GM19239 (cell line): ENCODE measurements around the gene AGPAT4.
"Not testable (repeated sequence)": the region's sequence is repeated elsewhere in the genome, so short reads cannot be mapped to it uniquely, and the experiment has no call there.

ENCODE experiments used
- DNase-seq: peaks from one replicate; pipeline ENCODE4 v3.0.0; 2011; ENCODE audit warnings: low spot score; ENCODE audit not compliant: insufficient read length
- FAIRE-seq: peaks from 2 replicates; lab custom pipeline; 2011; peaks lifted over from hg19 to GRCh38; lab: Jason Lieb, UNC

Gene AGPAT4

GRCh38 chr6:161273752-161274487, at the start of gene AGPAT4:
AGPAT4 (minus strand) TSS chr6:161274061; CDS start chr6:161232213, 41,848 bp downstream.
- DNase-seq, result peak; percentile 78

GRCh38 chr6:161319231-161319630, 45.4 kb upstream of the AGPAT4 start:
- DNase-seq (no peak), FAIRE-seq (no peak)

More at GRCh38 chr6:161273752-161274487, at the start of gene AGPAT4:
- FAIRE-seq, result peak; percentile 90

- FAIRE-seq, result no peak
- no peak for DNase-seq
Measured at GRCh38 chr6:161318456-161318855, 44.6 kb upstream of the AGPAT4 start.

GRCh38 chr6:161316531-161316930, 42.7 kb upstream of the AGPAT4 start:
- DNase-seq (no peak), FAIRE-seq (no peak)

DNA sequence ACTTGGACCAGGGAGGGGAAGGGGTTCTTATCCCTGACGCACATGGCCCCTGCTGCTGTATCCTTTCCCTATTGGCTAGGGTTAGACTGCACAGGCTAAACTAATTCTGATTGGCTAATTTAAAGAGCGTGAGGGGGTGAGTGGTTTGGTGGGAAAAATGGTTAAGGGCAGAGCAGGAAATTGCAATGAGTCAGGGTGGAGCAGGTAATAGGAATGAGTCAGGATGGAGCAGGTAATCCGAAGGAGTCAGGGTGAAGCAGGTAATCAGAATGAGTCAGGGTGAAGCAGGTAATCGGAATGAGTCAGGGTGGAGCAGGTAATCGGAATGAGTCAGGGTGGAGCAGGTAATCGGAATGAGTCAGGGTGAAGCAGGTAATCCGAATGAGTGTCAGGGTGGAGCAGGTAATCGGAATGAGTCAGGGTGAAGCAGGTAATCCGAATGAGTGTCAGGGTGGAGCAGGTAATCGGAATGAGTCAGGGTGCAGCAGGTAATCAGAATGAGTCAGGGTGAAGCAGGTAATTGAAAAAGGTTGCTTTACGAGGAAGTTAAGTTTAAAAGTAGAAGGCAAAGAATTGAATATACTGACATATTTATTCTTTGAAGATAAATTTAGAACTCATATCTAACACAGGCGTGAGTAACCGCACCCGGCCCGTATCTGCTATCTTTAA, 41.5 kb upstream of the AGPAT4 start:
- FAIRE-seq, result not testable (repeated sequence)

DNA sequence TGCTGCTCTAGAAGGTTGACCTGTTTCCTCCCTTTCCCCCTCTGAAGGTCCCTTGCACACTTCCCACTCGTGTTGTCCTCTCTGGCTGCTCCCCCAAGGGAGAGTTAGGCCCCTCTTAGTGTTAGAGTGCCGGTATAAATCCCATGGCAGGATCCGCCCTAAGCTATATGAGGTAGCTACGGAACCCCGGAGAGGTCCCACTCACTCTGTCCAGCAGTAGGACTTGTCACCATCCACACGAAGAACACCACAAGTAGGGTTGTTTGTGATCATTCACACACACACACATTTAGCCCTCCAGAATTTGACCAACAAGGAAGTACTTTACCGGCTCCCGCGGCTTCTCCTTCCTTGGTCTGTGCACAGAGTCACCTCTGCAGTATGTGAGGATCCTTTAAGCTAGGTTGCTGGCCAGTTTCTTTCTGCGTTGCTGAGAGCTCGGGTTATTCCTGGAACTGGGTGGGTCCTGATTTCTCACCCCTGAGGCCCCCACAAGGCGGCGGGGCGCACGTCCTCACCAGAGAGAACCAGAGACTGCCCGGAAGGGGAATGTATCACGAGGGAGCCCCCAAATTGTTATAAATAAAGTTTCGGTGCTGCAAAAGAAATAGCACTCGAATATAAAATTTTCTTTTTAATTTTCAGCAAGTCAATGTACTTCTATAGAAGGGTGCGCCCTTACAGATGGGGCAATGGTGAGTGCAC, 40.8 kb upstream of the AGPAT4 start:
- not testable (repeated sequence) for DNase-seq, FAIRE-seq

More for the DNA sequence above, 41.5 kb upstream of the AGPAT4 start:
- not testable (repeated sequence) for DNase-seq

DNA sequence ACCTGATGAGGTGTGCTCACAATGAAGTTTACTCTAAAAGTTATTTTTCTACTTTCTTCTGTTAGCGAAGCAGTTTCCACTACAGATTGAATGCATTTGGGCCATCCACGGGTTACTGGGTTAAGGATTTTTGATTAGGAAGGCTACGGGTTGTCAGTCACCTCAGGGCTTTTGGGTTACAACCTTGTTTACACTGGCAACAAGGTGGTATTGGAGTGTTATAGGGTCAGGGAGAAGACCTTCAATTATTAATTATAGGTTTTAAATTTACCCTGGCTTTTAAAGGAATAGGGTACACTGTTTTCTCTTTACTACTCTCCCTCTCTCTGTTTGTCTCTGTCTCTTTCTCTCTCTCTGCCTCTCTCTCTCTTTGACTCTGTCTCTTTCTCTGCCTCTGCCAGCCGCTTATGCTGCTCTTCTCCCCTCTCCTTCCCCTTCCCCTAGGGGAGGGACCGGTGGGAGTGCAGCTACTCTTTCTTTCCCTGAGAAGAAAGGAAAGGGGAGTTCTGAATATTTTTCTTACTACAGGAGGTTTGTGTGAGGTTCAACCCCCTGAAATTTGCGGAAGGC, 40.2 kb upstream of the AGPAT4 start:
- no peak for FAIRE-seq
- no peak for DNase-seq

DNA sequence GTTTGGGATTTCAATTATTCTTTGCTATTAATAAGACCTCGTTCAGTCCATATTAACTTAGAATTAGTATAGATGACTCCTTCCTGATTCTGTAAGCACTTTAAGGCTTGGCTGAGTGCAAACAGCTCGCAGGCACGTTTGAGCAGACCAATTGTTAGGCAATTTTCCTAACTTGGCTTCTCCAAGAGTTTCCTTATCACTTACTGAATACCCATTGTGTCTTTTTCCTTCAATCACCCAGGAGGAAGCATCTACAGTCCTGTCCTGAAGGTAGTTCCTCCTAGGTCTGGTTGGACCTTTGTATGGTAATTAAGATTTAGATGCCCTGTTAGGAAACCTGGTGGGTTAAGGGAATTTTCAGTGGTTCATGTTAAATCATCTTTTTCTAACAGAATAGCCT, 39.6 kb upstream of the AGPAT4 start:
- FAIRE-seq, result not testable (repeated sequence)

DNA sequence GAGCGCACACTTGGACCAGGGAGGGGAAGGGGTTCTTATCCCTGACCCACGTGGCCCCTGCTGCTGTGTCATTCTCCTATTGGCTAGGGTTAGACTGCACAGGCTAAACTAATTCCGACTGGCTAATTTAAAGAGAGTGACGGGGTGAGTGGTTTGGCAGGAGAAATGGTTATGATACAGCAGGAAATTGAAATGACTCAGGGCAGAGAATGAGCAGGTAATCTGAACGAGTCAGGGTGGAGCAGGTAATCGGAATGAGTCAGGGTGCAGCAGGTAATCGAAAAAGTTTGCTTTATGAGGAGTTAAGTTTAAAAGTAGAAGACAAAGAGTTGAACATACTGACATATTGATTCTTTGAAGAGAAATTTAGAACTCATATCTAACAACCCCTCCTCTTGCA, 35.9 kb upstream of the AGPAT4 start:
- FAIRE-seq, DNase-seq: not testable (repeated sequence)

More for the DNA sequence above, 39.6 kb upstream of the AGPAT4 start:
- not testable (repeated sequence) for DNase-seq

DNA sequence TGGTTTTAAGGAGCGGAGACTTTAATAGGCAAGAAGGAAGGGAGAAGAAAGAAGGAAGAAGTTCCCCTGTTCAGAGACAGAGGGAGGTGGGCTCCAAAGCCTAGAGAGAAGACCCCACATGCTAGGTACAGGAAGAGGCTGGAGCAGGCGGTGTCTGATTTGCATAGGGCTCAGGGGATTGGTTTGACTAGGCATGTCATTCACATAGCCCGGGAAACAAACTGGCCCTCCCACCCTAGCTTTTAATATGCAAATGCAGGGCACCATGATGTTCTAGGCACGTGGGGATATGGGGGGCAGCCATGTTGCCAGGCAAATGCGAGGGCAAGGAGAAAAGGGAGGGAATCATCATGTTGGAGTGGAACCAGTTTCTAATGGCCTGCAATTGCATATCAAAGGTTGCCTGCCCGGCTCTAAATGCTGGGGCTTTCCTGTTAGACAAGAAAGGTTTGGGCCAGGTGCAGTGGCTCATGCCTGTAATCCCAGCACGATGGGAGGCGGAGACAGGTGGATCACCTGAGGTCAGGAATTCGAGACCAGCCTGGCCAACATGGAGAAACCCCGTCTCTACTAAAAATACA, 34.3 kb upstream of the AGPAT4 start:
- DNase-seq, result no peak
- FAIRE-seq, result no peak

DNA sequence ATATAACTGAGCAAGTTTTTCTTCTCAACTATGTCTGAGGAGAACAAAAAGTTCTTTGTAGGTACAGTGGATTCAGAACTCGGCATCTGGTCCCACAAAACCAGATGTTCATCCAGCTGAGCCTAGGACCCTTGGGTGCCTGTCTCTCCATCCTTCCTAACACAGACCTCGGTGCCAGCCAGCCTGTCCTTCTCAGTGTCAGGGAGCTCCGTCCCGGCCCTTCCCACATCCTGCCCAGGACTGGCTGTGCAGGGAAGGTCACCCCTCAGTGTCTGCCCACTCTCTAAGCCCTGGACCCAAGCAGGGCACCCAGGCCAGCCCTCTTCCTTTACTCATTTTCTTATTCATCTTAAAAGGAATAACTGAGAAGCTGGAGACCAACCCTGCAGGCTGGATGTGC, 32.0 kb upstream of the AGPAT4 start:
- FAIRE-seq, result no peak
- no peak for DNase-seq

DNA sequence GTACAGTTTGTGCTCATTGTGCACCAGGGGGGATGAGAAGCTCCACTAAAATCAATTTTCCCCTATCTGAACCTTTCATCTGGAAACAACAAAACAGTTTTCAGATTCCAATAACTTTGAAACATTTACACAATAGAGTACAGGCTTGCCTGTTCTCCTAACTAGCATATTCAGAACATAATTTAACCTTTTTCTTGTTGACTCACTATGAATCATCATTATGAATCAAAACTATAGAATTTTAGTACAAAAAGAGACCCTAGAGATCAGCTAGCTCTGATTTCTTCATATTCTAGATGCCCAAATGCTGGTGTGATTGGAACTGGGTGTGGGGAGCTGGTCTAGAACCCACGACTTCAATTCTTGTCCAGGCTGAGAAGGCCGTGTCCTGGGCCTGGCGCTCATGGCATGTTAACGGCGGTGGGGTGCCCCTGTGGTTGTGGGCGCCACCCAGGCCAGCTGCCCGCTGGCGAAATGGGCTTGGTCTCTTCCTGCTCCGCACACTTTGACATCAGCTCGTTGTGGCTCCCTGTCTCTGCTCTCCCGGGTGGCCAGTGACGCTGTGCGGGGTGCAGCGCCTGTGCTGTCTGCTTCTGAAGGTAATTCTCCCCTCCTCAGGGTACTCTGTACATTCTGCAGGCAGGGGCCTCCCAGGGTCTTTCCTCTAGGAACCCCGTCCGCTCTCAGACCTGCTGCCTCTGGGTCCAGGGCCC, 29.9 kb upstream of the AGPAT4 start:
- no peak for FAIRE-seq

GRCh38 chr6:161302949-161303348, 29.1 kb upstream of the AGPAT4 start:
- DNase-seq (no peak), FAIRE-seq (no peak)

More for the DNA sequence above, 29.9 kb upstream of the AGPAT4 start:
- no peak for DNase-seq

DNA sequence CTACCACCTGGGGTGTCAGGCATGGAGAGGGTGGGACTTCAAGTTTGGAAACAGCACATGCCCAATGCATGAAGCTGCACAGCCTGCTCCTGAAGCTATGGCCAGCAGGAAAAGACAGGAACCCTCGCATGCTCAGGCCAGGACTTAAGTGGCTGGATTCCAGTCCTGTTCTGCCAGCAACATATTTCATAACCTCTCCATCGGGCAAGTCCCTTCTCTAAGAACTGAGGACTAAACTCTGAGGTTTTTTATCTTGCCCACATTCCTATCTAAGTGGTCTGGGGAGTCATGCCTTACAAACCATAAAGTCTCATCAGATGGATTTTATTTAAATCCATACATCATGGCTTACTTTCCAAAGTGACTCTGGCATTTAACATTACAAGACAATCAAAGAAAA, 27.5 kb upstream of the AGPAT4 start:
- FAIRE-seq, result no peak
- no peak for DNase-seq

GRCh38 chr6:161300823-161301222, 27.0 kb upstream of the AGPAT4 start:
- no peak for FAIRE-seq
- DNase-seq, result no peak

GRCh38 chr6:161299726-161300125, 25.9 kb upstream of the AGPAT4 start:
- DNase-seq (no peak), FAIRE-seq (no peak)

DNA sequence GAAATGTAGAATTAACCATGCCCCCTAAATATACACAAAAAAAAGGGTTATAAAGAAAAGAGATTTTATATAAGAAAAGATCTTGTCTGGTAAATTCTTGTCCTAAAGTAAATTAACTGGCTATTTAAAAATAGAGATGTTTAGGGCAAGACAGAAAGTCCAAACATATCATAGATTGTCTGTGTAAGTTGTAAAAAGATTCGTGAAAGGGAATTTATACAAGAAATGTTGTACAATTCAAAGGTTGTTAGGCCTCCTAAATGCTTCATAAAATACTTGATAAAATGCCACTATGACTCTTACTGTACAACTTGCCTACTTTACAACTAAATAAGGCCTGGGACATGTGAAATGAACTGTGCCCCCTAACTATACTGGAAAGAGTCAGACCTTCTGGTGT, 21.9 kb upstream of the AGPAT4 start:
- DNase-seq (no peak), FAIRE-seq (no peak)

DNA sequence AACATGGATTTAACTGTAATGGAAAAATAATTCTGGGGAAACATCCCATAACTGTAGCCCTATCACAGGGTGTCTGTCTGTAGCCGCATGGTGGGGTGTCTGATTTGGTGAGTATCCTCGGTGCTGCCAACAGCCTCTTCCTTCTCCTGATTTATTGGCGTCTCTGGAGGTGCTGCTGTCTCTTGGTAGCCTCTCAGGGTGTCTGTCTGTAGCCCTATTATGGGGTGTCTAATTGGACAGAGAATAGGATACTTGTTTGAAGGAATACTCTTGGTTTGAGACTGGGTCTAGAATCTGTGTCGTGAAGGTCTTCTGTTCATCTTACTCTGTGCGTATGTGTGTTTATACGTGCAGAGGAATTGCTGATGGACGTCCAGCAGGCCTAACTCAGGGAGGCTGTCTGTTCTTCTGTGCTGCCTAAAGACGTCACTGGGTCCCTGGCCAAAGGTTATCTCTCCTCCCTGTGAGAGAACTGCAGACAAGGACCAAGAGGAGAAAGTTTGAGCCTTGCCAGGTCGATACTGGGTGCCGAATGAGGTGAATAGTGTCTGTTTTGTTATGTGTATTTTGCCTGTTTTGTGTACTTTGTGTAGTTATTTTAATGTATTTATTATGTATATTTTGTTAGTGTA, 18.9 kb upstream of the AGPAT4 start:
- FAIRE-seq (no peak), DNase-seq (no peak)

DNA sequence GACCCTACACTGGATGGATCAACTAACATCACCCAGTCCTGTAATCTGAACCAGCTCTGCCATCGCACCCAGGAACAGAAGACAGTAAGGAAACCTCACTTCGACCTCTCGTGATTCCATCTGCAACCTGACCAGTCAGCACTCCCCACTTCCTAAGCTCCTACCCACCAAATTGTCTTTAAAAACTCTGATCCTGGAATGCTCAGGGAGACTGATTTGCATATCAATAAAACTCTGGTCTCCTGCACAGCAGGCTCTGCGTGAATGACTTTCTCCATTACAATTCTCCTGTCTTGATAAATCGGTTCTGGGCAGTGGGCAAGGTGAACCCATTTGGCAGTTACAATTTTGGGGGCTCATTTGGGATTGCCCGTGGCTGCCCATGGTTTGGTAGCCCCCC, 18.3 kb upstream of the AGPAT4 start:
- DNase-seq (no peak), FAIRE-seq (no peak)
